ENCODE results near the gene GMDS.

GRCh38 chr6:1792989-1793388 is 452.4 kb downstream of the GMDS start:
- TF ChIP-seq NR3C1 (CRISPR knock-in tag; conservative IDR thresholded peaks at IDR 0.05; ENCODE audit: low read depth): no peak
- TF ChIP-seq, protein P1, sequence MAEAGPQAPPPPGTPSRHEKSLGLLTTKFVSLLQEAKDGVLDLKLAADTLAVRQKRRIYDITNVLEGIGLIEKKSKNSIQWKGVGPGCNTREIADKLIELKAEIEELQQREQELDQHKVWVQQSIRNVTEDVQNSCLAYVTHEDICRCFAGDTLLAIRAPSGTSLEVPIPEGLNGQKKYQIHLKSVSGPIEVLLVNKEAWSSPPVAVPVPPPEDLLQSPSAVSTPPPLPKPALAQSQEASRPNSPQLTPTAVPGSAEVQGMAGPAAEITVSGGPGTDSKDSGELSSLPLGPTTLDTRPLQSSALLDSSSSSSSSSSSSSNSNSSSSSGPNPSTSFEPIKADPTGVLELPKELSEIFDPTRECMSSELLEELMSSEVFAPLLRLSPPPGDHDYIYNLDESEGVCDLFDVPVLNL (CRISPR knock-in tag; IDR thresholded peaks at IDR 0.05; ENCODE audit: borderline replicate concordance, low read depth): no peak
- TF ChIP-seq PRRX2 (CRISPR knock-in tag; IDR thresholded peaks at IDR 0.05): no peak
- no peak for TF ChIP-seq FOXJ3 (CRISPR knock-in tag; IDR thresholded peaks at IDR 0.05; ENCODE audit: borderline replicate concordance)
- no peak for TF ChIP-seq SMAD3 (CRISPR knock-in tag; IDR thresholded peaks at IDR 0.05; ENCODE audit: borderline replicate concordance)
- TF ChIP-seq NR2C2 (CRISPR knock-in tag; IDR thresholded peaks at IDR 0.05): no peak
- TF ChIP-seq CTCF (IDR thresholded peaks at IDR 0.05): peak; percentile 48
- TF ChIP-seq JUN (CRISPR knock-in tag; IDR thresholded peaks at IDR 0.05): no peak
- TF ChIP-seq ATF3 (CRISPR knock-in tag; conservative IDR thresholded peaks at IDR 0.05): no peak
- no peak for TF ChIP-seq MXD4 (CRISPR knock-in tag; IDR thresholded peaks at IDR 0.05; ENCODE audit: borderline replicate concordance)
- no peak for TF ChIP-seq GABPB1 (CRISPR knock-in tag; IDR thresholded peaks at IDR 0.05)
- no peak for TF ChIP-seq KAT7 (CRISPR knock-in tag; IDR thresholded peaks at IDR 0.05; ENCODE audit: borderline replicate concordance)
- TF ChIP-seq IRF2 (CRISPR knock-in tag; IDR thresholded peaks at IDR 0.05; ENCODE audit: borderline replicate concordance, low read depth): no peak

All from WTC11 (cell line).